Non-pigmented ciliary epithelial cell (primary cell): ENCODE measurements around the gene NDOR1.

Experiments
- DNase-seq: peaks from one replicate; pipeline ENCODE4 v3.0.0-alpha.2; 2010; ENCODE audit warnings: low read depth

The NDOR1 gene

GRCh38 chr9:137262909-137263285 lies 57.4 kb downstream of the NDOR1 start:
- no peak for DNase-seq

- DNase-seq = no peak
Measured at GRCh38 chr9:137263506-137263905, 58.0 kb downstream of the NDOR1 start.

GRCh38 chr9:137264067-137264466 lies 58.6 kb downstream of the NDOR1 start:
- DNase-seq = no peak

GRCh38 chr9:137265496-137266161 lies 60.1 kb downstream of the NDOR1 start:
- no peak for DNase-seq

- no peak for DNase-seq
Measured at GRCh38 chr9:137266162-137266527, 60.6 kb downstream of the NDOR1 start.
